HG02798 (cell line): ENCODE data around the gene BABAM2.

Experiments used
- ATAC-seq: cut with Tn5 transposase; IDR thresholded peaks from one replicate; pipeline ENCODE4 v1.9.1; 2021; ENCODE audit warnings: mild to moderate bottlenecking; ENCODE audit not compliant: unreplicated experiment, poor library complexity

BABAM2 gene

DNA sequence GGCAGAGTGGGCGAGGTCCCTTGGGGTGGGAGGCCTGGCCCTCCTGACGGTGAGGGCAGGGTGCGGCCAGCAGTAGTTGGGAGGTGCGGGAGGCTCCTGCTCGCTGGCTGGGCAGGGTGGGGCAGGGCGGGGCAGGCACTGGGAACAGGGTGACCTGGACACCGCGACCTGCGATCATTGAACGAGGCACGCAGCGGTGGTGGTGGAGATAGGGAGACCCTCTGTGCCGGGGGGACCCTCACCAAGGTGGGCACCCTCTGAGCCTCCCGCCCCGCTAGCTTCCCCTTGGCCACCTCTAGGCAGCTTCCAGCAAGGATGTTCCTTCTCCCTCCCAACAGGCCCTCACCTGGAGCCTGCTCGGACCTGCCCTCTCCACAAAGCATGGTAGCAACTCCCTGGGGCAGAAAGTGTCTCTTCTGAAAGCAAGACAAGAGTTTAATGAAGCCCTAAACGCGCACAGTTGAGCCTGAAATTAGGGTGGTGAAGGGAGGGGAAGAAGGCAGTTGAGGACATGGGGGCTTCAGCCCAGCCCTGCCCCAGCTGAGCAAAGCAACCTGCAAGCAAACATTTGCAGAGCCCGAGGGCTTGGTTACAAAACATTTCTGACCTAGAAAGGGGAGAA is 486.8 kb downstream of the BABAM2 start:
- ATAC-seq: no peak

- ATAC-seq: no peak
Measured at GRCh38 chr2:28377984-28378678, 487.6 kb downstream of the BABAM2 start.

- no peak for ATAC-seq
Measured at GRCh38 chr2:28378679-28379584, 488.4 kb downstream of the BABAM2 start.

DNA sequence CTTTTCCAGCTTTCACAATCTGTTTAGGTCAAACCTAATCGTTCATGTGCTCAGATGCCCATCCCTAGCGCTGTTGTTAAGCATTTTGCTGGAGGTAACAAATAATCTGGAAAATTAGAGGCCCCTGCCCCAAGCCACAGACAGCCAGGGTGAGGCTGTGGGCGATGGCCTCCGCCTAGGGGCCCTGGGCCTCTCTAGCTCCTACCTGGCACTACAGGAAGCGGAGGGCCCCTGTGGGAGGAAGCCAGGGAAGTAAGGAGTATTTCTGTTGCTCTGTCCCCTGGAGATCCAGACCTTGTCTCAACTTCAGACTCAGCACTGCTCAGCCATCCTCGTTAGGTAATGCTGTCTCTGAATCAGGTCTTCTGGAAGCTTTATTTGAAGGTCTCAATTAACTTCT is 489.7 kb downstream of the BABAM2 start:
- ATAC-seq: no peak

GRCh38 chr2:28381225-28382180 is 491.0 kb downstream of the BABAM2 start:
- no peak for ATAC-seq

DNA sequence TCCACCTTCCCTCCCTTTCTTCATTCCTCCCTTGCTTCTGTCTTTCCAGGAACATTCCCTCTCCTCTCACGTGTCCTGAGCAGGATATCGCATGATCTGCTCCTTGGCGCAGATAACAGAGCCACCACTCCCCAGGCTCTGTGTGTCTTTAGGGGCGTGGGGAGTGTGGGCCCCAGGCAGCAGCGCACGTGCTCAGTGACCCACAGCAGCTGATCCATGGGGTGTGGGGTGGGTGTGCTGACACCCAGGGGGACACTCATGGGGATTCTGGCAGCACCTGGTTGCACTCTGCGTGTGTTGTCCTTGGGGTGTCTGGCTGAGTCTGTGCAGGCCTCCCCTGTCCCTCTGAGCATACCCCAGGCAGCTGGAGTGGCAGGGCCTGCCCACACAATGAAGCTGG is 492.2 kb downstream of the BABAM2 start:
- no peak for ATAC-seq

GRCh38 chr2:28387082-28387960 is 496.8 kb downstream of the BABAM2 start:
- ATAC-seq: no peak
